Thyroid gland (tissue), 4 donors: ENCODE results near the gene ZXDC. TPM values are rescaled to one million over a fixed set of nuclear protein-coding genes. Genes with fewer than 3 reads are reported as not detected.

Experiments used
- DNase-seq, 2 donors: peaks; one replicate each; pipeline ENCODE4 v3.0.0-alpha.2; 2019
- H3K27ac ChIP-seq, 3 donors: fragments of 200-600 bp; sonication (generic); 1 replicate in 2 of 3; 2 replicates in 1 of 3; pipeline ENCODE4 v1.5.1; 2016 to 2019; ENCODE audit warnings: mild to moderate bottlenecking in 1 of 3, moderate library complexity in 1 of 3
- H3K27me3 ChIP-seq: fragments of 200-600 bp; sonication (generic); one replicate; pipeline ENCODE4 v1.5.1; 2019
- H3K36me3 ChIP-seq, 2 donors: fragments of 200-600 bp; sonication (generic); one replicate each; pipeline ENCODE4 v1.5.1; 2016 to 2019
- H3K4me1 ChIP-seq, 2 donors: fragments of 200-600 bp; sonication (generic); one replicate each; pipeline ENCODE4 v1.5.1; 2017 to 2019
- H3K4me3 ChIP-seq, 3 donors: fragments of 200-600 bp; sonication (generic); replicated peaks in 1 of 3; 1 replicate in 2 of 3; 2 replicates in 1 of 3; pipeline ENCODE4 v1.5.1; 2016; ENCODE audit warnings: mild to moderate bottlenecking in 1 of 3
- H3K9me3 ChIP-seq: fragments of 200-600 bp; sonication (generic); one replicate; pipeline ENCODE4 v1.5.1; 2017
- CTCF ChIP-seq, 6 experiments: fragments of 200-600 bp in 3 of 6; fragments of 450-650 bp in 3 of 6; sonication (generic) in 3 of 6; IDR thresholded peaks; one replicate each; pipeline ENCODE4 v1.5.1; 2016 to 2019; ENCODE audit warnings: antibody characterized with exemption in 6 of 6, mild to moderate bottlenecking in 2 of 6, inconsistent platforms in 1 of 6, moderate library complexity in 1 of 6
- POLR2A ChIP-seq, 2 donors: fragments of 450-650 bp; IDR thresholded peaks; one replicate each; pipeline ENCODE4 v1.6.1; 2017; ENCODE audit warnings: antibody characterized with exemption in 2 of 2, mild to moderate bottlenecking in 2 of 2, moderate library complexity in 1 of 2
- WGBS, 2 donors: methylation state at CpG; one replicate each; pipeline ENCODE4 v1.1.5; 2017; 5-methylcytosine and 5-hydroxymethylcytosine counted together
- intact Hi-C: fragments of 100-400 bp; cut with DNase I; formaldehyde crosslinking; loops from one replicate; pipeline ENCODE4 v1.15.1; 2023
- total RNA-seq, 4 donors: library from RNA; depleted of rRNA; stranded (reverse); fragments of >200 nt; gene quantifications; one replicate each; pipeline ENCODE4 v1.2.3, GENCODE V29; 2016

The ZXDC gene
- total RNA-seq, 4 donors from 2014 or later, result 51.5 to 96.8 (median 57.4) TPM

- DNase-seq, result no peak
- Histone ChIP-seq H3K36me3 (peaks cover 14 to 24% of the 10 kb centered on the region in 2 donors), H3K4me3 (no peak overlapping the region), H3K9me3 (no peaks in the 10 kb centered on the region), H3K4me1 (no peaks in the 10 kb centered on the region), H3K27ac (no peak overlapping the region), H3K27me3 (no peaks in the 10 kb centered on the region)
- WGBS, 2 donors, result 86 to 93% methylated on average over 8 of the region's 8 CpGs
- intact Hi-C loops, result no loop called here
- TF ChIP-seq POLR2A (IDR thresholded peaks at IDR 0.05), result no peak
- no peak for TF ChIP-seq CTCF (IDR thresholded peaks at IDR 0.05)
Observed at GRCh38 chr3:126448893-126449180, 26.9 kb downstream of the ZXDC start.

- intact Hi-C loops, result no loop called here
- Histone ChIP-seq H3K27me3 (no peaks in the 10 kb centered on the region), H3K4me1 (no peaks in the 10 kb centered on the region), H3K36me3 (peaks cover 14 to 24% of the 10 kb centered on the region in 2 donors), H3K9me3 (no peaks in the 10 kb centered on the region), H3K27ac (no peak overlapping the region), H3K4me3 (no peak overlapping the region)
- no peak for DNase-seq
- 94 to 97% methylated on average over 15 of the region's 17 CpGs for WGBS, 2 donors
- TF ChIP-seq CTCF (IDR thresholded peaks at IDR 0.05), result no peak
- TF ChIP-seq POLR2A (IDR thresholded peaks at IDR 0.05), result no peak
Observed at GRCh38 chr3:126448136-126448892, 27.4 kb downstream of the ZXDC start.

GRCh38 chr3:126447456-126448106 is 28.1 kb downstream of the ZXDC start:
- H3K36me3 ChIP-seq, result peaks cover 14 to 20% of the 10 kb centered on the region in 2 donors
- H3K27me3 ChIP-seq, result no peaks in the 10 kb centered on the region
- WGBS, 2 donors, result 89 to 92% methylated on average over 11 to 12 of the region's 12 CpGs
- no peak for DNase-seq
- no peak overlapping the region for H3K4me3 ChIP-seq
- no peak overlapping the region for H3K27ac ChIP-seq
- no peaks in the 10 kb centered on the region for H3K4me1 ChIP-seq
- H3K9me3 ChIP-seq, result no peaks in the 10 kb centered on the region
- no peak for TF ChIP-seq CTCF (IDR thresholded peaks at IDR 0.05)
- TF ChIP-seq POLR2A (IDR thresholded peaks at IDR 0.05), result no peak
- intact Hi-C loops, result no loop called here

- intact Hi-C loops, result no loop called here
- no peak for DNase-seq
Observed at GRCh38 chr3:126446791-126447190, 28.9 kb downstream of the ZXDC start.

More at GRCh38 chr3:126446791-126447190, 28.9 kb downstream of the ZXDC start:
- no peak overlapping the region for H3K4me3 ChIP-seq
- peaks cover 12 to 16% of the 10 kb centered on the region in 2 donors for H3K36me3 ChIP-seq
- no peak for TF ChIP-seq CTCF (IDR thresholded peaks at IDR 0.05)
- no peak for TF ChIP-seq POLR2A (IDR thresholded peaks at IDR 0.05)
- no peaks in the 10 kb centered on the region for H3K4me1 ChIP-seq
- H3K27me3 ChIP-seq, result no peaks in the 10 kb centered on the region
- no peaks in the 10 kb centered on the region for H3K9me3 ChIP-seq
- 88 to 90% methylated on average over 2 of the region's 2 CpGs for WGBS, 2 donors
- H3K27ac ChIP-seq, result no peak overlapping the region
